Measurements from ENCODE around the gene MXD4.

DNA sequence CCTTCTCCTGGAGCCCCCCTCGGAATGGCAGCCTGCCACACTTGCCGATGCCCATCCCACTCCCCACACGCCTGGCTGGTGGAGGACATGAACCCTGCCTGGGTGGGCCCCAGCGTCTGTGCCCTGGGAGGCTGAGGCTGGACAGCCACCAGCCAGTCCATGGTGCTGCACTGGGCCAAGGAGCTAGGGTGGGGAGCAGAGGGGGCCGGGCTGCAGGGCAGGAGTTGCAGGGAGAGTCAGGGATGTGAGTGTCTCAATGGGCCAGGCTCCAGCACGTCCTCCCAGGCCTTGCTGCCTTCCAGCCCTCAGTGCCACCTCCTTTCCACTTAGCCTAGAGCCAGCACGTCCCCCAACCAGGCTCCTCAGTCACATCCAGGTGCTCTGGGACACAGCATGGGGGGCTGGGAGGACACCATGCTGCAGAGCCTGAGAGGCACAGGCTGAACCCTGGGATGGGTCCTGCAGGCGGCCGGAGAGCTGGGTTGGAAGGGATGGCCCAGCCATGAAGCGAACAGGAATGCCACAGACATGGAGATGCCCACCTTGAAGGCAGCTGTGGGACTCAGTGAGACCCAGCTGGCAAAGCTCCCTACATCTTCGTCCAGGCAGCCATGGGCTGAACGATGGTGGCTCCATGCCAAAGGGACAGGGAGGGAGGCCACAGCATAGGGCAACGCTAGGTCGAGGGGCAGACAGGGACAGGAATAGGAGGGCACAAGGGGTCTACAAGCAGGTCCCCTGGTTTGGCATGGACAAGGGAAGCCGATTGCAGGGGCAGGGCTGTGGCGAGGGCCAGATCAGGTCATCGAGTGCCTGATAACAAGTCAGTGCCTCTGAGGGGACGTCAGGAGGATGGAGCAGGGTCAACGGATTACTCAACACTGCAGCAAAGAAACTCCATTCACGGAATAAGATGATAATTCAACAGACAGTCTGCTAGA, 30.1 kb upstream of the MXD4 start:
- TF ChIP-seq, protein P1, sequence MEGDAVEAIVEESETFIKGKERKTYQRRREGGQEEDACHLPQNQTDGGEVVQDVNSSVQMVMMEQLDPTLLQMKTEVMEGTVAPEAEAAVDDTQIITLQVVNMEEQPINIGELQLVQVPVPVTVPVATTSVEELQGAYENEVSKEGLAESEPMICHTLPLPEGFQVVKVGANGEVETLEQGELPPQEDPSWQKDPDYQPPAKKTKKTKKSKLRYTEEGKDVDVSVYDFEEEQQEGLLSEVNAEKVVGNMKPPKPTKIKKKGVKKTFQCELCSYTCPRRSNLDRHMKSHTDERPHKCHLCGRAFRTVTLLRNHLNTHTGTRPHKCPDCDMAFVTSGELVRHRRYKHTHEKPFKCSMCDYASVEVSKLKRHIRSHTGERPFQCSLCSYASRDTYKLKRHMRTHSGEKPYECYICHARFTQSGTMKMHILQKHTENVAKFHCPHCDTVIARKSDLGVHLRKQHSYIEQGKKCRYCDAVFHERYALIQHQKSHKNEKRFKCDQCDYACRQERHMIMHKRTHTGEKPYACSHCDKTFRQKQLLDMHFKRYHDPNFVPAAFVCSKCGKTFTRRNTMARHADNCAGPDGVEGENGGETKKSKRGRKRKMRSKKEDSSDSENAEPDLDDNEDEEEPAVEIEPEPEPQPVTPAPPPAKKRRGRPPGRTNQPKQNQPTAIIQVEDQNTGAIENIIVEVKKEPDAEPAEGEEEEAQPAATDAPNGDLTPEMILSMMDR (IDR thresholded peaks at IDR 0.05) = no peak
- no peak for TF ChIP-seq POLR2A (IDR thresholded peaks at IDR 0.05)
